Parathyroid adenoma (tissue), 2 donors: ENCODE results near the gene FGF23.

Experiments used
- H2AFZ ChIP-seq: fragments of 300-600 bp; sonication (generic); one replicate; pipeline ENCODE4 v1.7.0; 2017; ENCODE audit warnings: antibody characterized with exemption, mild to moderate bottlenecking
- H3K27ac ChIP-seq: fragments of 300-600 bp; sonication (generic); one replicate; pipeline ENCODE4 v1.7.0; 2017
- H3K27me3 ChIP-seq: fragments of 300-600 bp; sonication (generic); one replicate; pipeline ENCODE4 v1.7.0; 2017; ENCODE audit warnings: low read length; ENCODE audit not compliant: control insufficient read depth, insufficient read depth
- H3K36me3 ChIP-seq: fragments of 300-600 bp; sonication (generic); one replicate; pipeline ENCODE4 v1.7.0; 2017; ENCODE audit warnings: low read length; ENCODE audit not compliant: control insufficient read depth, insufficient read depth
- H3K4me1 ChIP-seq: fragments of 300-600 bp; sonication (generic); one replicate; pipeline ENCODE4 v1.7.0; 2017; ENCODE audit warnings: control low read depth
- H3K4me2 ChIP-seq: fragments of 300-600 bp; sonication (generic); one replicate; pipeline ENCODE4 v1.7.0; 2017; ENCODE audit warnings: low read length
- H3K4me3 ChIP-seq: fragments of 300-600 bp; sonication (generic); one replicate; pipeline ENCODE4 v1.7.0; 2017; ENCODE audit warnings: low read depth, low read length
- H3K79me2 ChIP-seq: fragments of 300-600 bp; sonication (generic); one replicate; pipeline ENCODE4 v1.7.0; 2017; ENCODE audit warnings: control low read depth
- H3K9ac ChIP-seq: fragments of 300-600 bp; sonication (generic); one replicate; pipeline ENCODE4 v1.7.0; 2017; ENCODE audit warnings: mild to moderate bottlenecking
- H3K9me3 ChIP-seq: fragments of 300-600 bp; sonication (generic); one replicate; pipeline ENCODE4 v1.7.0; 2017; ENCODE audit warnings: low read length; ENCODE audit not compliant: control insufficient read depth
- CTCF ChIP-seq: fragments of 300-600 bp; sonication (generic); IDR thresholded peaks from one replicate; pipeline ENCODE4 v1.7.0; 2017; ENCODE audit warnings: antibody characterized with exemption, mild to moderate bottlenecking
- donor health status: primary hyperparathyroidism.

Gene FGF23

GRCh38 chr12:4331842-4332241 is 47.7 kb downstream of the FGF23 start:
- no peaks in the 10 kb centered on the region for H3K36me3 ChIP-seq
- no peak overlapping the region for H3K27ac ChIP-seq
- H3K27me3 ChIP-seq: no peaks in the 10 kb centered on the region

GRCh38 chr12:4331221-4331620 is 48.3 kb downstream of the FGF23 start:
- Histone ChIP-seq H3K79me2 (peaks cover 2% of the 10 kb centered on the region), H3K9ac (no peak overlapping the region), H3K4me1 (no peaks in the 10 kb centered on the region), H3K9me3 (no peaks in the 10 kb centered on the region), H3K27me3 (no peaks in the 10 kb centered on the region), H3K4me2 (no peak overlapping the region), H2AFZ (no peak overlapping the region), H3K4me3 (no peak overlapping the region), H3K36me3 (no peaks in the 10 kb centered on the region), H3K27ac (no peak overlapping the region)
- TF ChIP-seq CTCF: no peak

More at GRCh38 chr12:4331842-4332241, 47.7 kb downstream of the FGF23 start:
- Histone ChIP-seq H3K4me1 (no peaks in the 10 kb centered on the region), H2AFZ (no peak overlapping the region), H3K79me2 (peaks cover 2% of the 10 kb centered on the region), H3K9ac (no peak overlapping the region), H3K4me2 (no peak overlapping the region), H3K9me3 (no peaks in the 10 kb centered on the region), H3K4me3 (no peak overlapping the region)
- TF ChIP-seq CTCF: no peak

GRCh38 chr12:4330203-4330602 is 49.3 kb downstream of the FGF23 start:
- Histone ChIP-seq H3K27ac (no peak overlapping the region), H3K4me3 (no peak overlapping the region), H3K9me3 (no peaks in the 10 kb centered on the region), H3K9ac (no peak overlapping the region), H3K27me3 (no peaks in the 10 kb centered on the region), H3K79me2 (peaks cover 2% of the 10 kb centered on the region), H2AFZ (no peak overlapping the region), H3K36me3 (no peaks in the 10 kb centered on the region), H3K4me2 (no peak overlapping the region), H3K4me1 (no peaks in the 10 kb centered on the region)
- TF ChIP-seq CTCF: no peak

- H2AFZ ChIP-seq: no peak overlapping the region
- no peak for TF ChIP-seq CTCF
- H3K36me3 ChIP-seq: no peaks in the 10 kb centered on the region
- no peaks in the 10 kb centered on the region for H3K27me3 ChIP-seq
- H3K9ac ChIP-seq: no peak overlapping the region
- H3K4me2 ChIP-seq: no peak overlapping the region
- H3K79me2 ChIP-seq: no peaks in the 10 kb centered on the region
- H3K4me3 ChIP-seq: no peak overlapping the region
- no peaks in the 10 kb centered on the region for H3K4me1 ChIP-seq
- no peaks in the 10 kb centered on the region for H3K9me3 ChIP-seq
- no peak overlapping the region for H3K27ac ChIP-seq
Observed at GRCh38 chr12:4327293-4327692, 52.2 kb downstream of the FGF23 start.

GRCh38 chr12:4325966-4326365 is 53.5 kb downstream of the FGF23 start:
- Histone ChIP-seq H3K4me3 (no peak overlapping the region), H3K27me3 (no peaks in the 10 kb centered on the region), H2AFZ (no peak overlapping the region), H3K9ac (no peak overlapping the region), H3K27ac (no peak overlapping the region), H3K9me3 (no peaks in the 10 kb centered on the region), H3K36me3 (no peaks in the 10 kb centered on the region), H3K4me2 (no peak overlapping the region), H3K79me2 (no peaks in the 10 kb centered on the region), H3K4me1 (no peaks in the 10 kb centered on the region)
- TF ChIP-seq CTCF: no peak
